ENCODE results near the gene MTERF2.

MTERF2 gene

GRCh38 chr12:106953352-106954250 lies 33.3 kb downstream of the MTERF2 start:
- DNase-seq: no peak

DNA sequence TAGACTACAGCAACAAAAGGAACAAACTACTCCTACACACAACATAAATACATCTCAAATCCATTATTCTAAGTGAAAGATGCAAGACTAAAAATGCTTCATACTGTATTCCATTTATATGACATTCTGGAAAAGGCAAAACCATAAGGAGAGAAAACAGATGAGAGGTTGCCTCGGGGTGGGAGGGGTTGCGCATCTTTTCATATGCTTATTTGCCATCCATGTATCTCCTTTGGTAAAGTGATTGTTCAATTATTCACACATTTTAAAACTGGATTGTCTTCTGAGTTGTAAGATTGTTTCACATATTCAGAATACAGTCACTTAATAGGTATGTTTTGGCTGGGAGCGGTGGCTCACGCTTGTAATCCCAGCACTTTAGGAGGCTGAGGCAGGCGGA lies 36.4 kb downstream of the MTERF2 start:
- no peak for DNase-seq

DNA sequence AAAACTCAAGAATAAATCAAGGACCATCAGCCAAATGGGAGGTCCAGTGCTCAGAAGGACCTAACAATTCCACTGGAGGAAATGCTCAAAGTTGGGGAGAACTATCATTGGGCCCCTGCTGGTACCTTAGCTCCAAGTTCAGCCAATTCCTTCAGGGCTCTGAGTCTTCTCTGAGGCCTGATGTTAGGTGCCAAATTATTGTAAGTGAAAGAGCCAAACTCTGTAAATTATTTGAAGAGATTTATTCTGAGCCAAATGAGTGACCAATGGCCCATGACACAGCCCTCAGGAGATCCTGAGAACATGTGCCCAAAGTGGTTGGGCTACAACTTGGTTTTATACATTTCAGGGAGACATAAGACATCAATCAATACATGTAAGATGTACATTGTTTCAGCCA lies 39.5 kb downstream of the MTERF2 start:
- DNase-seq: no peak

DNA sequence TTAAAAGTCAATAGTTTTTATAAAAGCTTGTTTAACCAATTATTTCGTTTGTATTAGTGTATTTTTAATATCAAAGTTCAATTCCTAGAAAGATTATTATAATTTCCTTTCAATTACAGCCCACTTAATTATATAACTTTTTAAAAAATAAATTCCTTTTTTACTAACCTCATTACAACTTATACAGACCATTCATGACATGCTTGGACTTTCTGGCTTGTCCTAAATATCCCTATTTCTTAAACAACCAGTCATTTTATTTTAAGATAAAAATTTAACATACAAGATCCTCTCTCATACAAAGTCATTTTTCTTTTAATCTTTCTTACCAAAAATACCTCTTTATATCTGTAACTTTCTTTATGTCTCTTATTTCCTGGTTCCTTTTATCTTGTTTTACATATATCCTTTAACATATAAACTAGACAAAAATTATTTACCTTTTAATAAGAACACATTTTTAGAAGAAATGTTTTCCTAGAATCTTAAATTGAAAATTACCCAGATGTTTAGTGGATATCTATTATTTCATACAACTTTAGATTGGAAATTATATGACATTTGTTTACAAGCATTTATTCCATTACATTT lies 41.6 kb downstream of the MTERF2 start:
- DNase-seq: no peak

GRCh38 chr12:106942775-106943174 lies 44.2 kb downstream of the MTERF2 start:
- no peak for DNase-seq

- no peak for DNase-seq
These were observed 45.3 kb downstream of the MTERF2 start for GRCh38 chr12:106941481-106942156.

GRCh38 chr12:106934277-106934676 lies 52.7 kb downstream of the MTERF2 start:
- no peak for DNase-seq

All from activated CD8-positive, alpha-beta memory T cell treated with anti-CD3 and anti-CD28 coated beads for 24 hours (primary cell).